Fibroblast of skin of abdomen (primary cell): ENCODE data around the gene TMPRSS15.

Experiments
- DNase-seq: peaks from one replicate; pipeline ENCODE4 v3.0.0-alpha.2; 2013

Gene TMPRSS15

GRCh38 chr21:18244671-18245463, 158.7 kb downstream of the TMPRSS15 start, which contains the start of gene CHODL:
TSS of gene CHODL (plus strand) at chr21:18244833. CDS start at chr21:18245224, 391 bp downstream.
- no peak for DNase-seq

DNA sequence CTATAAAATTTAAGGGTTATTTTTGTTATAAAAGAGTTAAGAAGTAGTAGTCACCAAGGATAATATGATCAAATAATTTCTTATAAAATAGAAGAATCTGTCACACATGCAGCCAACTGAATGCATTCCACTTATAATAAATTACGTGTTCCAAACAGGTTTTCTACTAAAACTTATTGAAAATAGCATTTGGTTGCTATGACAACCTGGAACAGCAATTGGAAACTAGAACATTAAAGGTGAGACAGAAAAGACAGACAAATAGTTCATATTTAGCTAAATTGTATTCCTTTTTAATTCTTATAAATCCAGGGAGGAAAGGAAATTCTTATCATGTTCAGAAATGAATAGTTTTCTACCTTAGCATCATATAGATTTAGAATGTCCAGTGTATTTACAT, 168.0 kb downstream of the TMPRSS15 start:
- DNase-seq: no peak

DNA sequence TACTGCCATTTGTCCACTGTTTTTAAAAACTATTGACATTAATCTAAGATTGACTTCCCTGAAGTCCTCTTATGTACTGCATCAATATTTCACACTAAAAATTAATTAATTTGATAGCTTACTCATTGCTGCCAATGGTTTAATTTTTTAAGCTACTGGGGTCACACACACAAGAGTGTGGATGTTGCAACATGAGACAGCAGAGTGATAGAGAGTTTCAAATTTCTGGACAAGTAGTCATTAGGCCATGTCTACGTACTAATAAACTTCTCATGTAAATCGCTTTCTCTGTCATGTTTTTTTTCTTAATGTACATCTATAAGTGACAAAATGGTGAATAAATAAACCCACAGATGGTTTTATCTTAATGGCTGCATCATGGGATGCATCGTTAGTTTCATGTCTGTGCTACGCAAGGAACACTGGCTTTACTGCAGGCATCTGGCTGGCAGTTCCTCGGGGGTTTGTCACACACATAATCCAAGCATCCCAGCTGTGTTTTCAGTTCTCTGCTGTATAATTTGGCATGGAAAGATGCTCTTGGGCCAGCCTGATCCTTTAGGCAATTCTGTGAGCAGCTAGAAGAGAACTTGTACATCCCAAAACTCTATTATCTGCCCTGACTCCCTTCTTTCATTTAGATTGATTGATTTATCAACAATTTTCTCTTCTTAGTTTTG, 175.4 kb downstream of the TMPRSS15 start:
- no peak for DNase-seq

DNA sequence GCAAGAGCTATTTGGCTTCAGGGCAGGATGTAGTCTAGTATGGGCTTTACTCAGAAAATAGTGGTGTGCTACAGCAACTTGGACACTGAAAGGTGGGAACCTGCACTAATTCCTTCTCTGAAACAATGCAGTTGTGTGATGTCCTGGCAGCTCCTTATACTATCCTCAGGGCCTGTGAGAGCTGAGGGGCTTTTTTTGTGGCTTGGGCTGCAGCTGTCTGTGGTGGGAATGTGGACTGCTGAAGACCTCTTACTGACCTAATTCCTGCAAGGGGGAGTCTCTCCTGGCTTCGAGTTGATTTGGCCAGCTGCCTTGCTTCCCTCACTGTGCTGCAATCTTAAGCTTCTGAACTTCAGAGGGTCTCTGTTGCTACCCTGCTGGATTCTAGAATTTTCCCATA, 181.2 kb downstream of the TMPRSS15 start:
- DNase-seq: no peak

DNA sequence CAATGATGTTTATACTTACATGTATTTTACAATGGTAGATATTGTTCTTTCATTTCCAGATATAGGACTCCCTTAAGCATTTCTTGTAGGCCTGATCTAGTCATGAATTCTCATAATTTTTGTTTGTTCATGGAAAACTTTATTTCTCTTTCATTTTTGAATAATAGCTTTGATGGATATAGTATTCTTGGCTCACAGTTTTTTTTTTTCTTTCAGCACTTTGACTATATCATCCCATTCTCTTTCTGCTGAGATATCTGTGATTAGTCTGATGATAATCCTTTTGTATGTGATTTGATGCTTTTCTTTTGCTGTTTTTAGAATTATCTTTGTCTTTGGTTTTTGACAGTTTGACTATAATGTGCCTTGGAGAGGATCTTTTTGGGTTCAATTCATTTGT, 183.1 kb downstream of the TMPRSS15 start:
- DNase-seq: no peak
